SK-N-SH (cell line): ENCODE results near the gene USF3. TPM values are rescaled to one million over a fixed set of nuclear protein-coding genes. Genes with fewer than 3 reads are reported as not detected.

Source experiments
- CTCF ChIA-PET: fragments of 300-600, 350-600 bp; formaldehyde crosslinking; extraction: SDS; loops from one replicate; lab custom pipeline; 2021; lab: Yijun Ruan, JAX
- POLR2A ChIA-PET: fragments of 350-600 bp; sonication (Branson Sonifier 250); formaldehyde crosslinking; extraction: SDS; loops from one replicate; lab custom pipeline; 2020; ENCODE audit warnings: antibody characterized with exemption, inconsistent platforms; lab: Yijun Ruan, JAX
- DNase-seq: peaks from one replicate; pipeline ENCODE4 v3.0.0; 2012
- H2AFZ ChIP-seq: fragments of 200-600 bp; sonication (generic); 2 replicates; pipeline ENCODE4 v1.8.1; 2016; ENCODE audit warnings: antibody characterized with exemption, mild to moderate bottlenecking, low read depth
- H3F3A ChIP-seq: fragments of 200-600 bp; sonication (generic); replicated peaks from 2 replicates; pipeline ENCODE3; 2016; ENCODE audit warnings: antibody characterized with exemption, mild to moderate bottlenecking; ENCODE audit not compliant: insufficient read depth
- H3K27ac ChIP-seq, 2 experiments: fragments of 200-500 bp in 1 of 2; fragments of 200-600 bp in 1 of 2; sonication (Bioruptor generic) in 1 of 2; sonication (generic), shearing (Covaris generic) in 1 of 2; 2 replicates each; pipeline versions ENCODE4 v1.5.1 to v1.6.1; 2014 to 2016; ENCODE audit warnings: low read depth in 2 of 2, inconsistent platforms in 1 of 2, low read length in 1 of 2, mild to moderate bottlenecking in 1 of 2, mixed read lengths in 1 of 2
- H3K27me3 ChIP-seq: fragments of 200-600 bp; sonication (generic), shearing (Covaris generic); 2 replicates; pipeline ENCODE4 v1.6.1; 2016; ENCODE audit warnings: mixed run types; ENCODE audit not compliant: insufficient read depth
- H3K36me3 ChIP-seq, 2 experiments: fragments of 200-500 bp in 1 of 2; fragments of 200-600 bp in 1 of 2; sonication (Bioruptor generic) in 1 of 2; sonication (generic) in 1 of 2; replicated peaks in 1 of 2; 2 replicates each; pipeline versions ENCODE3 to v1.5.1; 2014 to 2016; ENCODE audit warnings: low read length in 1 of 2, mild to moderate bottlenecking in 1 of 2; ENCODE audit not compliant: insufficient read depth in 2 of 2, control insufficient read depth in 1 of 2
- H3K4me1 ChIP-seq, 2 experiments: fragments of 200-500 bp in 1 of 2; fragments of 200-600 bp in 1 of 2; sonication (Bioruptor generic) in 1 of 2; sonication (generic), shearing (Covaris generic) in 1 of 2; 2 replicates each; pipeline versions ENCODE4 v1.5.1 to v1.6.1; 2014 to 2016; ENCODE audit warnings: low read depth in 1 of 2, low read length in 1 of 2, mixed run types in 1 of 2; ENCODE audit not compliant: insufficient read depth in 2 of 2, control insufficient read depth in 1 of 2
- H3K4me2 ChIP-seq: fragments of 200-600 bp; sonication (generic), shearing (Covaris generic); 2 replicates; pipeline ENCODE4 v1.6.1; 2017; ENCODE audit warnings: mixed run types
- H3K4me3 ChIP-seq, 2 experiments: fragments of 200-500 bp in 1 of 2; fragments of 200-600 bp in 1 of 2; sonication (Bioruptor generic) in 1 of 2; sonication (generic), shearing (Covaris generic) in 1 of 2; 2 replicates each; pipeline versions ENCODE4 v1.5.1 to v1.8.1; 2014 to 2016; ENCODE audit warnings: low read depth in 2 of 2, inconsistent platforms in 1 of 2, low read length in 1 of 2, mild to moderate bottlenecking in 1 of 2, mixed read lengths in 1 of 2, moderate library complexity in 1 of 2
- H3K79me2 ChIP-seq: fragments of 200-600 bp; sonication (generic); 2 replicates; pipeline ENCODE4 v1.8.1; 2017; ENCODE audit warnings: mild to moderate bottlenecking; ENCODE audit not compliant: insufficient read depth
- H3K9ac ChIP-seq: fragments of 200-600 bp; sonication (generic); 2 replicates; pipeline ENCODE4 v1.6.1; 2017; ENCODE audit warnings: mixed run types
- H3K9me2 ChIP-seq: fragments of 200-600 bp; sonication (generic); 2 replicates; pipeline ENCODE4 v1.6.1; 2017; ENCODE audit warnings: mixed run types
- H3K9me3 ChIP-seq: fragments of 200-600 bp; sonication (generic); 2 replicates; pipeline ENCODE4 v1.6.1; 2017; ENCODE audit warnings: mixed run types, mild to moderate bottlenecking, moderate library complexity
- H4K20me1 ChIP-seq: fragments of 200-600 bp; sonication (generic); 2 replicates; pipeline ENCODE4 v1.6.1; 2017; ENCODE audit warnings: mild to moderate bottlenecking, mixed run types; ENCODE audit not compliant: insufficient read depth
- EZH2phosphoT487 ChIP-seq: fragments of 200-600 bp; sonication (generic); IDR thresholded peaks from 2 replicates; pipeline ENCODE4 v1.6.1; 2017; ENCODE audit warnings: low read depth, mixed run types, mild to moderate bottlenecking, antibody characterized with exemption, moderate library complexity, borderline replicate concordance
- FOXM1 ChIP-seq: IDR thresholded peaks from 2 replicates; pipeline ENCODE4 v1.4.0; 2012; ENCODE audit warnings: low read depth, mild to moderate bottlenecking
- GABPA ChIP-seq: IDR thresholded peaks from 2 replicates; pipeline ENCODE4 v1.4.0; 2012; ENCODE audit warnings: low read depth, mild to moderate bottlenecking
- GATA2 ChIP-seq: sonication (generic); formaldehyde crosslinking; IDR thresholded peaks from 2 replicates; pipeline ENCODE4 v1.5.0; 2020; ENCODE audit warnings: mild to moderate bottlenecking, missing genetic modification reagents
- JUND ChIP-seq: IDR thresholded peaks from 2 replicates; pipeline ENCODE4 v1.4.0; 2012
- MEF2A ChIP-seq: IDR thresholded peaks from 2 replicates; pipeline ENCODE4 v1.4.0; 2012; ENCODE audit warnings: low read depth, borderline replicate concordance
- MXI1 ChIP-seq: IDR thresholded peaks from 2 replicates; pipeline ENCODE4 v1.6.1; 2012; ENCODE audit warnings: mild to moderate bottlenecking, low read depth, low read length, improper control_type of control experiment
- RCOR1 ChIP-seq: fragments of 150-350 bp; IDR thresholded peaks from 2 replicates; pipeline ENCODE4 v1.6.1; 2017; ENCODE audit warnings: antibody characterized with exemption, low read length
- RFX5 ChIP-seq: IDR thresholded peaks from 2 replicates; pipeline ENCODE4 v1.6.1; 2012; ENCODE audit warnings: mild to moderate bottlenecking, improper control_type of control experiment, low read length
- SMC3 ChIP-seq: IDR thresholded peaks from 2 replicates; pipeline ENCODE4 v1.6.1; 2012; ENCODE audit warnings: low read depth, low read length, improper control_type of control experiment
- TAF1 ChIP-seq: IDR thresholded peaks from 2 replicates; pipeline ENCODE4 v1.6.1; 2012; ENCODE audit warnings: low read depth, mild to moderate bottlenecking, low read length, moderate library complexity, borderline replicate concordance
- TEAD4 ChIP-seq: IDR thresholded peaks from 2 replicates; pipeline ENCODE4 v1.4.0; 2012; ENCODE audit warnings: mild to moderate bottlenecking, borderline replicate concordance; ENCODE audit not compliant: insufficient read depth
- USF1 ChIP-seq: IDR thresholded peaks from 2 replicates; pipeline ENCODE4 v1.4.0; 2012; ENCODE audit warnings: low read depth, borderline replicate concordance
- USF2 ChIP-seq: fragments of 150-350 bp; IDR thresholded peaks from 2 replicates; pipeline ENCODE4 v1.6.1; 2017; ENCODE audit warnings: antibody characterized with exemption, low read length, low read depth, borderline replicate concordance
- YY1 ChIP-seq: IDR thresholded peaks from 2 replicates; pipeline ENCODE4 v1.4.0; 2012; ENCODE audit warnings: low read depth, mild to moderate bottlenecking
- ZBTB33 ChIP-seq: IDR thresholded peaks from 2 replicates; pipeline ENCODE4 v1.4.0; 2012; ENCODE audit warnings: low read depth, borderline replicate concordance
- WGBS: methylation state at CpG from one replicate; pipeline ENCODE4 v1.1.6; 2017; ENCODE audit warnings: low lambda C conversion rate; 5-methylcytosine and 5-hydroxymethylcytosine counted together
- polyA plus RNA-seq, 3 experiments: library from polyadenylated mRNA; depleted of rRNA; stranded (reverse); fragments of >200 nt; gene quantifications; 2 replicates each; pipeline ENCODE4 v1.2.3, GENCODE V29; 2012
- TF ChIP-seq, protein P1 (sequence below): IDR thresholded peaks from 2 replicates; pipeline ENCODE4 v1.6.1; 2012; ENCODE audit warnings: mild to moderate bottlenecking, low read depth, low read length, moderate library complexity
- TF ChIP-seq, protein P2 (sequence below): IDR thresholded peaks from 2 replicates; pipeline ENCODE4; 2012

USF3 gene
- polyA plus RNA-seq, 1 of the 3 experiments (the other 2 are of a cell fraction): 3.1 TPM

DNA sequence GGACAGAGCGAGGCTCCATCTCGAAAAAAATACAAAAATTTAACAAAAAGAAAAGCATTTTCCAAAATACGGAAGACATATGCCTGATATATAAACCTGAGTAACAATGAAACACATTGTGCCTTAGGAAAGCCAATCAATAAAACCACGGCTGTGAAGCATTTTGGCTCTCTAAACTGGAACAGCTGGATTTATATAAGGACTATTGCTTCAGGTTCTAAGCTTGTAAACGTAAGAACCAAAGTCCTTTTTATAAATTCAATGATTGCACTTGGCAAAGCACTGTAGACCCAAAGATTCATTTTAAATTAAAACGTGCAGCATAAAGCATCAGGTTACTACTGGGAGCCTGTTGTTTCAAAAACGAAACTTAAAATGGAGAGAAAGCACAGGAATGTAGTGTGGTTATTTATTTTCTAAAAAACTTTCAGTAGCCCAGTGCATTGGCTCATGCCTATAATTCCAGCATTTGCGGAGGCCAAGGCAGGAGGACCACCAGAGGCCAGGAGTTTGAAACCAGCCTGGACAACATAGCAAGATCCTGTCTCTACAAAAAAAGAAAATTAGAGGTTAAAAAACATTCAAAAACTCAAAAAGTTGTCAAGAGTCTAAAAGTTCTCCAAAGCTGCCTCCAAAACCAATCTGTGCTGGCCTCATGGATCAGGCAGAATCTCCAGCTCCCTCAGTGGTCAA lies 61.5 kb downstream of the USF3 start (continued):
- TF ChIP-seq USF2: no peak
- no peak for TF ChIP-seq RFX5
- TF ChIP-seq JUND: no peak

GRCh38 chr3:113631573-113631972 lies 64.9 kb downstream of the USF3 start:
- Histone ChIP-seq H3F3A (no peaks in the 10 kb centered on the region), H2AFZ (no peak overlapping the region), H4K20me1 (no peaks in the 10 kb centered on the region), H3K9me2 (no peaks in the 10 kb centered on the region), H3K9ac (no peak overlapping the region), H3K4me3 (no peak overlapping the region), H3K4me2 (no peak overlapping the region), H3K9me3 (no peaks in the 10 kb centered on the region), H3K4me1 (no peaks in the 10 kb centered on the region), H3K36me3 (no peaks in the 10 kb centered on the region), H3K27me3 (no peaks in the 10 kb centered on the region), H3K79me2 (no peaks in the 10 kb centered on the region), H3K27ac (no peak overlapping the region)
- DNase-seq: no peak
- CTCF ChIA-PET: interaction anchor here (1.0 kb wide), 1 partner anchor 1050 kb away, joined by 3 read pairs; no protein-coding TSS in a partner anchor
- WGBS: 59% methylated on average over 6 of the region's 6 CpGs
- POLR2A ChIA-PET: no interaction called here
- TF ChIP-seq, protein P1, sequence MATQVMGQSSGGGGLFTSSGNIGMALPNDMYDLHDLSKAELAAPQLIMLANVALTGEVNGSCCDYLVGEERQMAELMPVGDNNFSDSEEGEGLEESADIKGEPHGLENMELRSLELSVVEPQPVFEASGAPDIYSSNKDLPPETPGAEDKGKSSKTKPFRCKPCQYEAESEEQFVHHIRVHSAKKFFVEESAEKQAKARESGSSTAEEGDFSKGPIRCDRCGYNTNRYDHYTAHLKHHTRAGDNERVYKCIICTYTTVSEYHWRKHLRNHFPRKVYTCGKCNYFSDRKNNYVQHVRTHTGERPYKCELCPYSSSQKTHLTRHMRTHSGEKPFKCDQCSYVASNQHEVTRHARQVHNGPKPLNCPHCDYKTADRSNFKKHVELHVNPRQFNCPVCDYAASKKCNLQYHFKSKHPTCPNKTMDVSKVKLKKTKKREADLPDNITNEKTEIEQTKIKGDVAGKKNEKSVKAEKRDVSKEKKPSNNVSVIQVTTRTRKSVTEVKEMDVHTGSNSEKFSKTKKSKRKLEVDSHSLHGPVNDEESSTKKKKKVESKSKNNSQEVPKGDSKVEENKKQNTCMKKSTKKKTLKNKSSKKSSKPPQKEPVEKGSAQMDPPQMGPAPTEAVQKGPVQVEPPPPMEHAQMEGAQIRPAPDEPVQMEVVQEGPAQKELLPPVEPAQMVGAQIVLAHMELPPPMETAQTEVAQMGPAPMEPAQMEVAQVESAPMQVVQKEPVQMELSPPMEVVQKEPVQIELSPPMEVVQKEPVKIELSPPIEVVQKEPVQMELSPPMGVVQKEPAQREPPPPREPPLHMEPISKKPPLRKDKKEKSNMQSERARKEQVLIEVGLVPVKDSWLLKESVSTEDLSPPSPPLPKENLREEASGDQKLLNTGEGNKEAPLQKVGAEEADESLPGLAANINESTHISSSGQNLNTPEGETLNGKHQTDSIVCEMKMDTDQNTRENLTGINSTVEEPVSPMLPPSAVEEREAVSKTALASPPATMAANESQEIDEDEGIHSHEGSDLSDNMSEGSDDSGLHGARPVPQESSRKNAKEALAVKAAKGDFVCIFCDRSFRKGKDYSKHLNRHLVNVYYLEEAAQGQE: no peak
- no peak for TF ChIP-seq USF1
- TF ChIP-seq EZH2phosphoT487: no peak
- TF ChIP-seq SMC3: no peak
- TF ChIP-seq GATA2 (CRISPR knock-in tag): no peak
- TF ChIP-seq MEF2A: no peak
- TF ChIP-seq, protein P2, sequence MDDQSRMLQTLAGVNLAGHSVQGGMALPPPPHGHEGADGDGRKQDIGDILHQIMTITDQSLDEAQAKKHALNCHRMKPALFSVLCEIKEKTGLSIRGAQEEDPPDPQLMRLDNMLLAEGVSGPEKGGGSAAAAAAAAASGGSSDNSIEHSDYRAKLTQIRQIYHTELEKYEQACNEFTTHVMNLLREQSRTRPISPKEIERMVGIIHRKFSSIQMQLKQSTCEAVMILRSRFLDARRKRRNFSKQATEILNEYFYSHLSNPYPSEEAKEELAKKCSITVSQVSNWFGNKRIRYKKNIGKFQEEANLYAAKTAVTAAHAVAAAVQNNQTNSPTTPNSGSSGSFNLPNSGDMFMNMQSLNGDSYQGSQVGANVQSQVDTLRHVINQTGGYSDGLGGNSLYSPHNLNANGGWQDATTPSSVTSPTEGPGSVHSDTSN: no peak
- no peak for TF ChIP-seq MXI1
- no peak for TF ChIP-seq TAF1
- TF ChIP-seq YY1: no peak
- TF ChIP-seq JUND: no peak
- TF ChIP-seq USF2: no peak
- TF ChIP-seq TEAD4: no peak
- TF ChIP-seq RCOR1: no peak
- TF ChIP-seq FOXM1: no peak
- TF ChIP-seq ZBTB33: no peak
- TF ChIP-seq GABPA: no peak
